ENCODE data around the gene USP34.

The USP34 gene

DNA sequence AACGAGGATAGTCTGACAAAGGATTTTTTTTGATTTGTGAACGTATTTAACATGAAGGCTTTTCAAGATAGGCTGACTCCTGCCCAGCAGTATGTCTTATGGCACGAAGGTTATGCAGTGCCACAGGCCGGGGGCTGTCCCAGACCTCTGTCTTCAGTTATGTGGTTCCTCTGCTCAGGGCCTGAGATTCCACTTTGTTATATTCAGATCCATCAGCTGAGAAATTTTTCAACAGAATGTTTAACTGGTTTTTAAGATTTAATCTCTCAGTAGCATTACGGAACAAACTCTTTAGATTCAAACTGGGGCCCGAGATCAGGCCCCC is 288.9 kb downstream of the USP34 start:
- Histone ChIP-seq H2BK120ac (ENCODE audit: low read depth, low read length) (no peak overlapping the region), H3K79me1 (ENCODE audit: low read depth, low read length) (peaks cover 2% of the 10 kb centered on the region), H3K4ac (ENCODE audit: low read length) (no peak overlapping the region), H3K36me3 (replicated peaks in 1 of 2; ENCODE audit: control insufficient read depth in 2 of 2, insufficient read depth in 2 of 2, low read length in 2 of 2) (peaks cover 33 to 87% of the 10 kb centered on the region in 2 donors), H2AFZ (ENCODE audit: low read length) (no peak overlapping the region), H3K27ac (replicated peaks; ENCODE audit: low read length) (no peak overlapping the region), H4K91ac (ENCODE audit: low read depth, low read length, poor library complexity) (no peak overlapping the region), H2BK15ac (ENCODE audit: low read length) (no peak overlapping the region), H3K9me3 (replicated peaks in 1 of 2; ENCODE audit: control insufficient read depth in 2 of 2, insufficient read depth in 1 of 2, low read depth in 1 of 2, low read length in 2 of 2) (peaks cover 0 to 9% of the 10 kb centered on the region in 2 donors), H4K8ac (ENCODE audit: low read depth, low read length) (no peak overlapping the region), H3K14ac (ENCODE audit: low read length) (no peak overlapping the region), H3K23ac (ENCODE audit: low read depth, low read length, poor library complexity) (no peak overlapping the region), H2BK5ac (ENCODE audit: low read length) (no peak overlapping the region), H3K9ac (ENCODE audit: low read depth, low read length, poor library complexity) (no peak overlapping the region), H3K4me3 (ENCODE audit: low read length in 2 of 2) (no peak overlapping the region), H2AK5ac (ENCODE audit: low read depth, low read length) (no peak overlapping the region), H3K18ac (ENCODE audit: low read length) (no peak overlapping the region), H3K27me3 (ENCODE audit: control insufficient read depth in 3 of 3, insufficient read depth in 3 of 3, low read depth in 1 of 3, low read length in 3 of 3) (no peaks in the 10 kb centered on the region), H3K4me1 (ENCODE audit: control insufficient read depth in 2 of 2, insufficient read depth in 1 of 2, low read depth in 1 of 2, low read length in 2 of 2) (peaks cover 11 to 14% of the 10 kb centered on the region in 2 donors), H2BK12ac (ENCODE audit: low read length) (no peak overlapping the region), H3K4me2 (ENCODE audit: insufficient read depth, low read length, poor library complexity, severe bottlenecking) (no peak overlapping the region)
- no CpG with 5 or more reads among the region's 6 CpGs for WGBS, 2 donors (ENCODE audit: extremely low coverage in 2 of 2, insufficient read length in 2 of 2, insufficient replicate concordance in 1 of 2)
- DNase-seq (ENCODE audit: low spot score), result no peak

- Histone ChIP-seq H3K4me3 (ENCODE audit: low read length in 2 of 2) (no peak overlapping the region), H3K9ac (ENCODE audit: low read depth, low read length, poor library complexity) (no peak overlapping the region), H2BK5ac (ENCODE audit: low read length) (no peak overlapping the region), H3K4me2 (ENCODE audit: insufficient read depth, low read length, poor library complexity, severe bottlenecking) (no peak overlapping the region), H3K79me1 (ENCODE audit: low read depth, low read length) (peaks cover 2% of the 10 kb centered on the region), H3K9me3 (replicated peaks in 1 of 2; ENCODE audit: control insufficient read depth in 2 of 2, insufficient read depth in 1 of 2, low read depth in 1 of 2, low read length in 2 of 2) (peaks cover 0 to 9% of the 10 kb centered on the region in 2 donors), H4K91ac (ENCODE audit: low read depth, low read length, poor library complexity) (no peak overlapping the region), H2BK12ac (ENCODE audit: low read length) (no peak overlapping the region), H2BK15ac (ENCODE audit: low read length) (no peak overlapping the region), H4K8ac (ENCODE audit: low read depth, low read length) (no peak overlapping the region), H3K18ac (ENCODE audit: low read length) (no peak overlapping the region), H2AK5ac (ENCODE audit: low read depth, low read length) (no peak overlapping the region), H3K4ac (ENCODE audit: low read length) (no peak overlapping the region), H3K23ac (ENCODE audit: low read depth, low read length, poor library complexity) (no peak overlapping the region), H3K36me3 (replicated peaks in 1 of 2; ENCODE audit: control insufficient read depth in 2 of 2, insufficient read depth in 2 of 2, low read length in 2 of 2) (peaks cover 33 to 82% of the 10 kb centered on the region in 2 donors), H2AFZ (ENCODE audit: low read length) (no peak overlapping the region), H3K27ac (replicated peaks; ENCODE audit: low read length) (no peak overlapping the region), H3K14ac (ENCODE audit: low read length) (no peak overlapping the region), H3K27me3 (ENCODE audit: control insufficient read depth in 3 of 3, insufficient read depth in 3 of 3, low read depth in 1 of 3, low read length in 3 of 3) (no peaks in the 10 kb centered on the region), H3K4me1 (ENCODE audit: control insufficient read depth in 2 of 2, insufficient read depth in 1 of 2, low read depth in 1 of 2, low read length in 2 of 2) (peaks cover 11 to 15% of the 10 kb centered on the region in 2 donors), H2BK120ac (ENCODE audit: low read depth, low read length) (no peak overlapping the region)
- DNase-seq (ENCODE audit: low spot score), result no peak
- WGBS, 2 donors (ENCODE audit: extremely low coverage in 2 of 2, insufficient read length in 2 of 2, insufficient replicate concordance in 1 of 2), result no CpG with 5 or more reads among the region's 10 CpGs
These were observed 289.4 kb downstream of the USP34 start for GRCh38 chr2:61181382-61182058.

- WGBS, 2 donors (ENCODE audit: extremely low coverage in 2 of 2, insufficient read length in 2 of 2, insufficient replicate concordance in 1 of 2), result no CpG with 5 or more reads among the region's 6 CpGs
- Histone ChIP-seq H2BK15ac (ENCODE audit: low read length) (no peak overlapping the region), H2BK5ac (ENCODE audit: low read length) (no peak overlapping the region), H3K4me1 (ENCODE audit: control insufficient read depth in 2 of 2, insufficient read depth in 1 of 2, low read depth in 1 of 2, low read length in 2 of 2) (peaks cover 11 to 15% of the 10 kb centered on the region in 2 donors), H4K8ac (ENCODE audit: low read depth, low read length) (no peak overlapping the region), H3K18ac (ENCODE audit: low read length) (no peak overlapping the region), H4K91ac (ENCODE audit: low read depth, low read length, poor library complexity) (no peak overlapping the region), H3K23ac (ENCODE audit: low read depth, low read length, poor library complexity) (no peak overlapping the region), H2AFZ (ENCODE audit: low read length) (no peak overlapping the region), H3K4me2 (ENCODE audit: insufficient read depth, low read length, poor library complexity, severe bottlenecking) (no peak overlapping the region), H3K79me1 (ENCODE audit: low read depth, low read length) (peaks cover 2% of the 10 kb centered on the region), H2BK12ac (ENCODE audit: low read length) (no peak overlapping the region), H3K9me3 (replicated peaks in 1 of 2; ENCODE audit: control insufficient read depth in 2 of 2, insufficient read depth in 1 of 2, low read depth in 1 of 2, low read length in 2 of 2) (peaks cover 0 to 9% of the 10 kb centered on the region in 2 donors), H3K4ac (ENCODE audit: low read length) (no peak overlapping the region), H3K27me3 (ENCODE audit: control insufficient read depth in 3 of 3, insufficient read depth in 3 of 3, low read depth in 1 of 3, low read length in 3 of 3) (no peaks in the 10 kb centered on the region), H3K36me3 (replicated peaks in 1 of 2; ENCODE audit: control insufficient read depth in 2 of 2, insufficient read depth in 2 of 2, low read length in 2 of 2) (peaks cover 33 to 73% of the 10 kb centered on the region in 2 donors), H3K14ac (ENCODE audit: low read length) (no peak overlapping the region), H2BK120ac (ENCODE audit: low read depth, low read length) (no peak overlapping the region), H2AK5ac (ENCODE audit: low read depth, low read length) (no peak overlapping the region), H3K27ac (replicated peaks; ENCODE audit: low read length) (no peak overlapping the region), H3K4me3 (ENCODE audit: low read length in 2 of 2) (no peak overlapping the region), H3K9ac (ENCODE audit: low read depth, low read length, poor library complexity) (peak overlapping the region; percentile 66)
- DNase-seq (ENCODE audit: low spot score), result no peak
These were observed 290.2 kb downstream of the USP34 start for GRCh38 chr2:61180686-61181085.

GRCh38 chr2:61179701-61180639 is 290.9 kb downstream of the USP34 start:
- peak overlapping the region; percentile 68 for H3K9ac ChIP-seq (ENCODE audit: low read depth, low read length, poor library complexity)
- no peak overlapping the region for H2BK5ac ChIP-seq (ENCODE audit: low read length)
- no peak overlapping the region for H4K8ac ChIP-seq (ENCODE audit: low read depth, low read length)
- H3K9me3 ChIP-seq (replicated peaks in 1 of 2; ENCODE audit: control insufficient read depth in 2 of 2, insufficient read depth in 1 of 2, low read depth in 1 of 2, low read length in 2 of 2), result peaks cover 0 to 9% of the 10 kb centered on the region in 2 donors
- no peak overlapping the region for H4K91ac ChIP-seq (ENCODE audit: low read depth, low read length, poor library complexity)
- H3K23ac ChIP-seq (ENCODE audit: low read depth, low read length, poor library complexity), result no peak overlapping the region
- H3K4me3 ChIP-seq (ENCODE audit: low read length in 2 of 2), result no peak overlapping the region
- H2AFZ ChIP-seq (ENCODE audit: low read length), result no peak overlapping the region
- H3K36me3 ChIP-seq (replicated peaks in 1 of 2; ENCODE audit: control insufficient read depth in 2 of 2, insufficient read depth in 2 of 2, low read length in 2 of 2), result peaks cover 28 to 66% of the 10 kb centered on the region in 2 donors
- no peak overlapping the region for H3K14ac ChIP-seq (ENCODE audit: low read length)
- H2BK120ac ChIP-seq (ENCODE audit: low read depth, low read length), result no peak overlapping the region
- H3K4me1 ChIP-seq (ENCODE audit: control insufficient read depth in 2 of 2, insufficient read depth in 1 of 2, low read depth in 1 of 2, low read length in 2 of 2), result peaks cover 9 to 15% of the 10 kb centered on the region in 2 donors
- DNase-seq (ENCODE audit: low spot score), result no peak
- H3K4ac ChIP-seq (ENCODE audit: low read length), result no peak overlapping the region
- H3K4me2 ChIP-seq (ENCODE audit: insufficient read depth, low read length, poor library complexity, severe bottlenecking), result no peak overlapping the region
- no peak overlapping the region for H2BK15ac ChIP-seq (ENCODE audit: low read length)
- H2AK5ac ChIP-seq (ENCODE audit: low read depth, low read length), result no peak overlapping the region
- no peak overlapping the region for H2BK12ac ChIP-seq (ENCODE audit: low read length)
- H3K79me1 ChIP-seq (ENCODE audit: low read depth, low read length), result peaks cover 2% of the 10 kb centered on the region
- WGBS, 2 donors (ENCODE audit: extremely low coverage in 2 of 2, insufficient read length in 2 of 2, insufficient replicate concordance in 1 of 2), result no CpG with 5 or more reads among the region's 14 CpGs
- H3K18ac ChIP-seq (ENCODE audit: low read length), result no peak overlapping the region
- H3K27me3 ChIP-seq (ENCODE audit: control insufficient read depth in 3 of 3, insufficient read depth in 3 of 3, low read depth in 1 of 3, low read length in 3 of 3), result peaks cover 0 to 3% (median 0%) of the 10 kb centered on the region in 3 experiments
- no peak overlapping the region for H3K27ac ChIP-seq (replicated peaks; ENCODE audit: low read length)

Data from neuronal stem cell (in vitro differentiated cells).